Ovary (tissue), 9 donors: Measurements from ENCODE around the gene RNF19B. TPM values are rescaled to one million over a fixed set of nuclear protein-coding genes. Genes with fewer than 3 reads are reported as not detected.

ENCODE experiments used
- DNase-seq, 5 donors: peaks; one replicate each; pipeline ENCODE4 v3.0.0-alpha.2; 2019 to 2020
- H3K27ac ChIP-seq, 2 donors: fragments of 200-600 bp; one replicate each; pipeline versions ENCODE4 v1.5.1 to v1.8.0; 2019 to 2022
- H3K27me3 ChIP-seq: fragments of 200-600 bp; one replicate; pipeline ENCODE4 v1.8.0; 2022
- H3K36me3 ChIP-seq: fragments of 200-600 bp; sonication (generic); one replicate; pipeline ENCODE4 v1.5.1; 2019
- H3K4me1 ChIP-seq: one replicate; pipeline ENCODE4 v1.8.1; 2013; ENCODE audit warnings: mild to moderate bottlenecking, moderate library complexity; ENCODE audit not compliant: insufficient read depth
- H3K4me3 ChIP-seq: fragments of 200-600 bp; sonication (generic); one replicate; pipeline ENCODE4 v1.5.1; 2017
- H3K9me3 ChIP-seq, 2 donors: fragments of 200-600 bp in 1 of 2; sonication (generic) in 1 of 2; one replicate each; pipeline versions ENCODE4 v1.5.1 to v1.8.1; 2013 to 2019; ENCODE audit warnings: mild to moderate bottlenecking in 1 of 2, moderate library complexity in 1 of 2
- CTCF ChIP-seq, 3 donors: fragments of 450-650 bp in 2 of 3; fragments of 200-600 bp in 1 of 3; IDR thresholded peaks; one replicate each; pipeline versions ENCODE4 v1.5.1 to v1.8.0; 2016 to 2022; ENCODE audit warnings: antibody characterized with exemption in 3 of 3, mild to moderate bottlenecking in 1 of 3
- EP300 ChIP-seq: sonication (generic); formaldehyde crosslinking; IDR thresholded peaks from one replicate; pipeline ENCODE4 v1.6.1; 2017; ENCODE audit warnings: antibody characterized with exemption
- POLR2A ChIP-seq: fragments of 450-650 bp; IDR thresholded peaks from one replicate; pipeline ENCODE4 v1.6.1; 2017; ENCODE audit warnings: antibody characterized with exemption, mild to moderate bottlenecking, moderate library complexity
- WGBS, 3 donors: extraction: QIAGEN DNeasy Blood & Tissue Kit in 1 of 3; methylation state at CpG; one replicate each; pipeline versions ENCODE4 v1.1.5 to v1.1.7; 2013 to 2017; 5-methylcytosine and 5-hydroxymethylcytosine counted together
- intact Hi-C, 4 donors: fragments of 100-400 bp; cut with DNase I; formaldehyde crosslinking; loops; one replicate each; pipeline versions ENCODE4 v1.11.0 to v1.15.1; 2022 to 2023
- polyA plus RNA-seq, 2 donors: library from polyadenylated mRNA; stranded (reverse); fragments of 200-250 nt in 1 of 2; fragments of 350-450 nt in 1 of 2; fragmentation: Illumina TruSeq in 1 of 2; extraction: RNeasy Lipid Tissue Mini Kit (QIAGEN cat#74804) in 1 of 2; gene quantifications; one replicate each; pipeline ENCODE4 v1.2.3, GENCODE V29; 2013 to 2014
- total RNA-seq, 7 donors: library from RNA; depleted of rRNA in 2 of 7; stranded (reverse); fragments of >200 nt in 2 of 7; fragmentation: NEBNext Ultra II Directional in 3 of 7; extraction: Animal tissue kit (Norgen Biotek cat#: 25700) in 3 of 7; gene quantifications; one replicate each; pipeline versions ENCODE4 v1.1.0 to v1.2.4, GENCODE V29; 2016 to 2023
- donor health status: DM: no; HTN: no; CAD: no; lungs with moderate emphysema.
- donor health status: DM: no; HTN: no; CAD: no.
- donor health status: Bipolar disorder and iron deficiency.
- donor health status: DM: yes; HTN: yes; CAD: no.
- donor health status: DM: no; HTN: no; CAD: no.
- donor health status: DM: yes; HTN: yes; CAD: no.

The RNF19B gene
- total and polyA plus RNA-seq, 9 donors: 11.2 to 38.0 (median 15.0) TPM

- no peaks in the 10 kb centered on the region for H3K9me3 ChIP-seq
- intact Hi-C loops: no loop called here
- H3K4me1 ChIP-seq: peaks cover 2% of the 10 kb centered on the region
- no peaks in the 10 kb centered on the region for H3K36me3 ChIP-seq
- peak in 1 of 5 donors; percentile 6 for DNase-seq
- H3K27ac ChIP-seq: no peak overlapping the region
- no peak overlapping the region for H3K4me3 ChIP-seq
- no peaks in the 10 kb centered on the region for H3K27me3 ChIP-seq
- no peak for TF ChIP-seq CTCF (IDR thresholded peaks at IDR 0.05)
- no peak for TF ChIP-seq EP300
- 95 to 100% (median 100%) methylated on average over 1 of the region's 1 CpG for WGBS, 3 donors
Observed at GRCh38 chr1:32891241-32891570, 73.4 kb downstream of the RNF19B start.

GRCh38 chr1:32890516-32891240 lies 73.9 kb downstream of the RNF19B start:
- Histone ChIP-seq H3K36me3 (no peaks in the 10 kb centered on the region), H3K9me3 (no peaks in the 10 kb centered on the region), H3K4me3 (no peak overlapping the region), H3K4me1 (peaks cover 2% of the 10 kb centered on the region), H3K27ac (no peak overlapping the region), H3K27me3 (no peaks in the 10 kb centered on the region)
- peak in 1 of 5 donors; percentile 15 for DNase-seq
- 84 to 87% (median 86%) methylated on average over 7 of the region's 7 CpGs for WGBS, 3 donors
- intact Hi-C loops: no loop called here
- TF ChIP-seq POLR2A (no peak), EP300 (no peak), CTCF (IDR thresholded peaks at IDR 0.05) (no peak)

- Histone ChIP-seq H3K27ac (no peak overlapping the region), H3K4me3 (no peak overlapping the region), H3K4me1 (peaks cover 2% of the 10 kb centered on the region), H3K36me3 (no peaks in the 10 kb centered on the region), H3K27me3 (no peaks in the 10 kb centered on the region), H3K9me3 (no peaks in the 10 kb centered on the region)
- no peak for DNase-seq
- TF ChIP-seq CTCF (IDR thresholded peaks at IDR 0.05) (no peak), POLR2A (no peak), EP300 (no peak)
- intact Hi-C loops: no loop called here
- WGBS, 3 donors: 75 to 78% (median 76%) methylated on average over 3 of the region's 3 CpGs
Observed at GRCh38 chr1:32889731-32890278, 74.8 kb downstream of the RNF19B start.

- peak in 1 of 5 donors; percentile 22 for DNase-seq
- Histone ChIP-seq H3K4me1 (peaks cover 2% of the 10 kb centered on the region), H3K9me3 (no peaks in the 10 kb centered on the region), H3K27ac (no peak overlapping the region), H3K4me3 (no peak overlapping the region), H3K36me3 (no peaks in the 10 kb centered on the region), H3K27me3 (no peaks in the 10 kb centered on the region)
- no peak for TF ChIP-seq POLR2A
- no peak for TF ChIP-seq EP300
- no peak for TF ChIP-seq CTCF (IDR thresholded peaks at IDR 0.05)
- 88 to 93% (median 91%) methylated on average over 24 of the region's 24 CpGs for WGBS, 3 donors
- intact Hi-C loops: no loop called here
Observed at GRCh38 chr1:32888677-32889420, 75.8 kb downstream of the RNF19B start.
